ENCODE data around the gene ATXN7L2. TPM values are rescaled to one million over a fixed set of nuclear protein-coding genes. Genes with fewer than 3 reads are reported as not detected.
"Not testable (repeated sequence)": the region's sequence is repeated elsewhere in the genome, so short reads cannot be mapped to it uniquely, and the experiment has no call there.

Gene ATXN7L2
- total RNA-seq, 4 donors from 2014 or later = 6.5 to 6.8 (median 6.5) TPM

- Histone ChIP-seq H3K27ac (no peak overlapping the region), H3K27me3 (peaks cover 4 to 65% of the 10 kb centered on the region in 2 donors), H3K4me1 (peaks cover 0 to 24% (median 5%) of the 10 kb centered on the region in 4 donors), H3K36me3 (no peaks in the 10 kb centered on the region), H3K9me3 (no peaks in the 10 kb centered on the region), H3K4me3 (no peak overlapping the region)
- WGBS, 2 donors = 21 to 22% methylated on average over 2 of the region's 2 CpGs
- DNase-seq (ENCODE audit: low spot score in 2 of 2) = no peak
- no peak for TF ChIP-seq POLR2A (IDR thresholded peaks at IDR 0.05)
- no peak for TF ChIP-seq EP300 (IDR thresholded peaks at IDR 0.05)
- no peak for TF ChIP-seq CTCF (IDR thresholded peaks at IDR 0.05)
These were observed 14.8 kb upstream of the ATXN7L2 start for GRCh38 chr1:109468903-109469302.

- Histone ChIP-seq H3K4me1 (peaks cover 0 to 21% (median 5%) of the 10 kb centered on the region in 4 donors), H3K27ac (no peak overlapping the region), H3K36me3 (no peaks in the 10 kb centered on the region), H3K4me3 (no peak overlapping the region), H3K9me3 (no peaks in the 10 kb centered on the region), H3K27me3 (peaks cover 4 to 54% of the 10 kb centered on the region in 2 donors)
- TF ChIP-seq POLR2A (IDR thresholded peaks at IDR 0.05) (no peak), CTCF (IDR thresholded peaks at IDR 0.05) (no peak), EP300 (IDR thresholded peaks at IDR 0.05) (no peak)
- no peak for DNase-seq (ENCODE audit: low spot score in 2 of 2)
- 59 to 65% methylated on average over 6 of the region's 6 CpGs for WGBS, 2 donors
These were observed 13.5 kb upstream of the ATXN7L2 start for GRCh38 chr1:109470245-109470644.

GRCh38 chr1:109472779-109473178 lies 10.9 kb upstream of the ATXN7L2 start:
- no peaks in the 10 kb centered on the region for H3K36me3 ChIP-seq
- no peak overlapping the region for H3K27ac ChIP-seq
- H3K4me1 ChIP-seq = no peaks in the 10 kb centered on the region
- 45 to 47% methylated on average over 3 of the region's 3 CpGs for WGBS, 2 donors
- no peak for TF ChIP-seq CTCF (IDR thresholded peaks at IDR 0.05)
- TF ChIP-seq EP300 (IDR thresholded peaks at IDR 0.05) = no peak
- TF ChIP-seq POLR2A (IDR thresholded peaks at IDR 0.05) = no peak
- H3K9me3 ChIP-seq = no peaks in the 10 kb centered on the region
- no peak overlapping the region for H3K4me3 ChIP-seq
- H3K27me3 ChIP-seq = peaks cover 0 to 29% of the 10 kb centered on the region in 2 donors
- DNase-seq (ENCODE audit: low spot score in 2 of 2) = no peak

GRCh38 chr1:109473284-109474057 lies 10.2 kb upstream of the ATXN7L2 start:
- H3K9me3 ChIP-seq; H3K27ac ChIP-seq; H3K4me3 ChIP-seq; H3K4me1 ChIP-seq; DNase-seq (ENCODE audit: low spot score in 2 of 2); H3K36me3 ChIP-seq: not testable (repeated sequence)
- WGBS, 2 donors = 86 to 92% methylated on average over 12 of the region's 12 CpGs
- H3K27me3 ChIP-seq = peaks cover 0 to 22% of the 10 kb centered on the region in 2 donors

GRCh38 chr1:109474697-109475096 lies 9.0 kb upstream of the ATXN7L2 start:
- Histone ChIP-seq H3K36me3 (no peaks in the 10 kb centered on the region), H3K4me1 (no peaks in the 10 kb centered on the region), H3K9me3 (no peaks in the 10 kb centered on the region), H3K27me3 (peaks cover 0 to 12% of the 10 kb centered on the region in 2 donors), H3K4me3 (no peak overlapping the region), H3K27ac (no peak overlapping the region)
- no peak for DNase-seq (ENCODE audit: low spot score in 2 of 2)
- TF ChIP-seq POLR2A (IDR thresholded peaks at IDR 0.05) (no peak), EP300 (IDR thresholded peaks at IDR 0.05) (no peak), CTCF (IDR thresholded peaks at IDR 0.05) (no peak)
- 64 to 81% methylated on average over 1 of the region's 1 CpG for WGBS, 2 donors

Data from tibial nerve (tissue), 4 donors.